IMR-90 (cell line): ENCODE results near the gene TEX36.

Experiments used
- CTCF ChIP-seq: conservative IDR thresholded peaks from 2 replicates; pipeline ENCODE4 v1.5.1; 2012; ENCODE audit warnings: mild to moderate bottlenecking, low read depth, low read length, improper control_type of control experiment
- POLR2A ChIP-seq: IDR thresholded peaks from 2 replicates; pipeline ENCODE4 v1.6.1; 2012; ENCODE audit warnings: mild to moderate bottlenecking, low read depth, low read length
- RCOR1 ChIP-seq: IDR thresholded peaks from 2 replicates; pipeline ENCODE4 v1.6.1; 2012; ENCODE audit warnings: mild to moderate bottlenecking, low read length, improper control_type of control experiment; ENCODE audit not compliant: insufficient replicate concordance
- SMC3 ChIP-seq: fragments of 150-350 bp; IDR thresholded peaks from 2 replicates; pipeline ENCODE4 v1.6.1; 2016; ENCODE audit warnings: low read depth, mild to moderate bottlenecking, antibody characterized with exemption, low read length, moderate library complexity

- TF ChIP-seq CTCF (no peak), SMC3 (no peak), RCOR1 (no peak), POLR2A (no peak)
Observed at GRCh38 chr10:125679436-125679835, 3.5 kb downstream of the TEX36 start.
